Measurements from ENCODE around the gene PPP1R12C.

The PPP1R12C gene

DNA sequence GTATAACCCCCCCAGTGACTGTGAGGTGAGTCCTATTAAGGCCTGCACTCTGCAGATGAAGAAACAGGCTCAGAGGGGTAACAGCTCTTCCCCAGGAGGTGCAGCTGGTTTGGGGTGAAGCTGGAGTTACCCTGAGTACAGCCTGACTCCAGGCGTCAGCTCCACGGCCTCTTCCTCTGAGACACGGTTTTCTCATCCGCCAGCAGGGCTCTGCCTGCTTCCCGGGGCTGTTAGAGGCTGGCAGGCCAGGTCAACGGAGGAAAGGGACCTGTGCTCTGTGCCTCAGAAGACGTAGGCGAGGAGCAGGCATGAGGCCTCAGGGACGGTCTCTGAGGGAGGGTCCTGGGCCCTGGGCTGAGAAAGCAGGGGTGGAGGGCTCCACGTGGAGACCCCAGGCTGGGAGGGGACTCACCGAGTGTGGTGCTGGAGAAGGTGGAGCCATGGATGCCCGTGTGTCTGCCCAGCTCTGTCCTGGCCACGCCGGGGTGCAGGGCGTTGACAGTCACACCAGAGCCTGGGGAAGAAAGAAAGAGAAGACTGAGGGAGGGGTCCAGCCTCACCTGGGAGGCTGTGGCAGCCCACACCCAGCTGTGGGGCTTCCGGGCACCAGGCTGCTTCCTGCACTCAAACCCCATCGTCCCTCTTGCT lies 70.3 kb downstream of the PPP1R12C start:
- no peak for DNase-seq (ENCODE audit: low read depth, low spot score)

- DNase-seq (ENCODE audit: low read depth, low spot score) = no peak
Observed at GRCh38 chr19:55044771-55045716, 72.4 kb downstream of the PPP1R12C start.

- no peak for DNase-seq (ENCODE audit: low read depth, low spot score)
Observed at GRCh38 chr19:55044286-55044685, 73.2 kb downstream of the PPP1R12C start.

GRCh38 chr19:55042688-55043087 lies 74.7 kb downstream of the PPP1R12C start:
- DNase-seq (ENCODE audit: low read depth, low spot score) = no peak

DNA sequence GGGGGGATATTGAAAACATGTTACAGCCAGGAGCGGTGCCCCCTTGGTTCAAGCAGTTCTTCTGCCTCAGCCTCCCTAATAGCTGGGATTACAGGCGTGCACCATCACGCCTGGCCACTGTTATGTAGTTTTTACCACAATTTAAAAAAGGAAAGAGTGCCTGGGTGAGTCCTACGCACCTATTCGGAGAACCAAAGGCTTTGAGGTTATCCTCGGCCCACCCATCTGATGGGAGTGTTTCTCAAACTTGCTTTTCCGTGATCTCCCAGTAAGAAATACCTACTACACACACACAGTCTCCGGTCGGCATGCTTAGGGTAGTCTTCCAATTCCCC lies 75.1 kb downstream of the PPP1R12C start:
- DNase-seq (ENCODE audit: low read depth, low spot score) = no peak

DNA sequence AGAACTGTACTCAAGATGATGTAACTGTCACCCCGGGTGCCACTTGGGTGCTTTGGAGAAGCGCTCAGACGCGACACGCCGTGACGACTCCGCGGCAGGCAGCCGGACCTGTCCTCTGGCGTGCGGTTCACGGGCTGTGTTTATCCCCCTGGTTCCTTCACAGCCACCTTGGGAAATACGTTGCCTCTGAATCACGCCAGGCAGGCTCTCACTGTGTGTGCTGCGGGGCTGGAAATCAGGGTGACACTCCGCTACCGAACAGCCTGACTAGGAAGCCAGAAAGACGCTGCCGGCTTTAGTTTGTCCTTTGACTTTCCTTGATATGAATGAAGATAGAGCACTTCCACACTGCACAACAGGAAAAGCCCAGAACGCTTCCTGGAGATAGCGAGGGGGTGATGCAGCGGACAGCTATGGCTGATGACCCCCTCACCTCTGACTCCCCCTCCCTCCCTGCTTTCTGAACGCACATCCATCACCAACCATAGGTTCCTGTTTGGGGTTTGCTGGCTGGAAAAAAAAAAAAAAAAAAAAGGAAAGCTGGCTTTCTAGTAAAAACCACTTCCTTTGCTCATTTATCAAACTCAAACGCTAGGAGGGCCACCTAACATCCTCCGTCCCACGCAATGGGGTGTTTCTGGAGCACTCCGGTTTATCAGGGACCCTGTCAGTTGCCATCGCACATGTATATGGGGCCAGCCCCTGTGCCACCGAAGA lies 75.7 kb downstream of the PPP1R12C start:
- DNase-seq (ENCODE audit: low read depth, low spot score) = no peak

- no peak for DNase-seq (ENCODE audit: low read depth, low spot score)
Observed at GRCh38 chr19:55041244-55041626, 76.2 kb downstream of the PPP1R12C start.

All from activated naive CD8-positive, alpha-beta T cell treated with anti-CD3 and anti-CD28 coated beads, Interleukin-2, amount 50 U/mL, for 16 hours (primary cell).